Mucosa of descending colon (tissue), 3 donors: ENCODE data around the gene CCDC92B. TPM values are rescaled to one million over a fixed set of nuclear protein-coding genes. Genes with fewer than 3 reads are reported as not detected.

Experiments
- ATAC-seq: fragments of 200-7000 bp; cut with Tn5 transposase; one replicate; pipeline ENCODE4 v1.9.1; 2020; ENCODE audit warnings: mild to moderate bottlenecking, moderate library complexity
- DNase-seq, 3 donors: peaks; one replicate each; pipeline ENCODE4 v3.0.0-alpha.2; 2020
- H3K36me3 ChIP-seq: fragments of 200-600 bp; one replicate; pipeline ENCODE4 v1.8.0; 2021; ENCODE audit warnings: low read depth, mild to moderate bottlenecking
- H3K4me1 ChIP-seq: fragments of 200-600 bp; one replicate; pipeline ENCODE4 v1.8.0; 2021; ENCODE audit warnings: low read depth, mild to moderate bottlenecking
- H3K4me3 ChIP-seq: fragments of 200-600 bp; one replicate; pipeline ENCODE4 v1.8.0; 2021; ENCODE audit warnings: mild to moderate bottlenecking
- H3K9me3 ChIP-seq: fragments of 200-600 bp; one replicate; pipeline ENCODE4 v1.8.0; 2021; ENCODE audit warnings: mild to moderate bottlenecking
- CTCF ChIP-seq: fragments of 200-600 bp; IDR thresholded peaks from one replicate; pipeline ENCODE4 v1.8.0; 2022; ENCODE audit warnings: antibody characterized with exemption, mild to moderate bottlenecking
- intact Hi-C, 2 donors: fragments of 100-400 bp; cut with DNase I in 1 of 2; cut with micrococcal nuclease in 1 of 2; formaldehyde crosslinking; loops; one replicate each; pipeline versions ENCODE4 v1.11.0 to v1.11.1; 2022; cut with DNase I, micrococcal nuclease
- total RNA-seq, 3 donors: library from RNA; stranded (reverse); fragmentation: NEBNext Ultra II Directional in 2 of 3; extraction: Animal tissue kit (Norgen Biotek cat#: 25700) in 2 of 3; gene quantifications; one replicate each; pipeline versions ENCODE4 v1.2.1 to v1.2.4, GENCODE V29; 2021 to 2023
- donor health status: DM: no; HTN: no; CAD: no; lungs with moderate emphysema.
- donor health status: DM: no; HTN: no; CAD: no.
- donor health status: DM: no; HTN: yes; CAD: no.

The CCDC92B gene
- total RNA-seq, 3 donors from 2014 or later: 1.3 to 2.2 (median 2.2) TPM

- no peak overlapping the region for H3K4me3 ChIP-seq
- no peak for ATAC-seq
- intact Hi-C loops: no loop called here
- H3K36me3 ChIP-seq: no peaks in the 10 kb centered on the region
- DNase-seq: no peak
- no peak for TF ChIP-seq CTCF
- H3K9me3 ChIP-seq: no peaks in the 10 kb centered on the region
- peaks cover 5% of the 10 kb centered on the region for H3K4me1 ChIP-seq
These were observed 2.0 kb upstream of the CCDC92B start for GRCh38 chr17:2751491-2751890.

DNA sequence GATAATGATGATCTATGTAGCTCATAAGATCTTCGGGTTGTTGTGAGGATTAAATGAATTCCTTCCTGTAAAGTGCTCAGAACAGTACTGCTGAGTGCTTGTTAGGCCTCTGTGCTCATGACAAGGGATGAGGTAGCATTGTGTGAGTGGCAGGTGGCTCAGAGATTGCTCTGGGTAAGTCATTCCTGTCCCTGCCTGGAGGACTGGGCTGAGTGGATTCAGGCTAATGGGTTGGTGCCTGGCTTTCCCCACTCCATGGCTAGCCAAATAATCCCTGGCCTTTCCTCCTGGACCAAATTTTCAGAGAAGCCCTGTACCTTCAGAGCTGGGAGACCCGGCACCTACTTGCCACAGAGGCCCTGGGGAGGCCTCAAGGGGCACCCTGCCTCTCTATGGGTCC lies 1.3 kb upstream of the CCDC92B start:
- ATAC-seq (no peak), DNase-seq (no peak)
- Histone ChIP-seq H3K4me1 (peaks cover 2% of the 10 kb centered on the region), H3K36me3 (no peaks in the 10 kb centered on the region), H3K4me3 (no peak overlapping the region), H3K9me3 (no peaks in the 10 kb centered on the region)
- no peak for TF ChIP-seq CTCF
- intact Hi-C loops: no loop called here

DNA sequence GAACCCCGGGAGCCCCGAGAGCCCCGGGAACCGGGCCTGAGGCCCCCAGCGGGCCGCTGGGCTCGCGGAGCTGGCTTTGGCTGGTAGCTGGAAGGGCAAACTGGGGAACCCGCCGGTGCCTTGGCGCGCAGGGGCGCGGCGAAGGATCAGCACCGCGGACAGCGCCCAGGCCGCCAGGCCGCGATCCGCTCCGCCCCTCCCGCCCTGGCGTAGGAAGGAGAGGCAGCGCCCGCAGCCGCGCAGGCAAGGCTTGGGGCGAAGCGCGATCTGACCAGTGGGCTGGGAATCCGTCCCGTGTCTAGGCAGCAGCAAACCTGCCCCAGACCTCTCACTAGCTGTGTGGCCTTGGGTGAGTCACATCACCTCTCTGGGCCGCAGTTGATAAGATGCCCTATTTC lies 331 bp upstream of the CCDC92B start:
- ATAC-seq (peak; percentile 100), DNase-seq (peak; percentile 73 to 88 (median 79))
- TF ChIP-seq CTCF: no peak
- no peaks in the 10 kb centered on the region for H3K9me3 ChIP-seq
- peaks cover 2% of the 10 kb centered on the region for H3K4me1 ChIP-seq
- no peak overlapping the region for H3K4me3 ChIP-seq
- H3K36me3 ChIP-seq: no peaks in the 10 kb centered on the region
- intact Hi-C loops: no loop called here

DNA sequence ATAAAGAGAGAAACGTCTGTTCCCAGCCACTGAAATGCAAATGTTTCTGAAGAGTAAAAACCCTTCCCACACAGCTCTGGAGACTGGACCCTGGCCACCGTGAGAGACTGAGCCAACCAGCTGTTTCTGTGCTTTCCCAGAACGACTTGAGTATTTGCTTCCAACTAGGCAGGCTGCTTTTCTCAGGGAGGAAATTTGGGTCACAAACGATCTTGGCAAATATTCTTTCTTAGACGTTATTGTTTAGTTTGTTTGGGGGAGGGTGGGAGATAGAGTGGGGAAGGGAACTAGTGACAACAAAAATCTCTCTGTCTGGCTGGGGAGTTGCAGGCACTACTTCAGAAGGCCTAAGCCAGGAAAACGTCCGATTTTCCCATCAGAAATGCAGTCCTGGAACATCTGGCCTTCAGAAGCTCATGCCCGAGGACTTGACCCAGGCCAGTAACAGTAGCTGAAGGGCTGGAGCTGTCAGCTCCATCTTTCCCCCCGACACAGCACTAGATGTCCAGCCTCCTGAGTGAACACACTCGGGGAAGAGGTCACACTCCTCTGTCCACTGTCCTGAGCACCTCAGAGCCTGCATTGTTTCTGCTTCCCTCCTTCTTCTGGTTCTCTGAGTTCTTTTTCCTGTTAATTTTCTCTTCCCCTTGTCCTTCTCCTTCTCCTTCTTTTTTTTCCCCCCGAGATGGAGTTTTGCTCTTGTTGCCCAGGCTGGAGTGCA lies 4.0 kb downstream of the CCDC92B start:
- intact Hi-C loops: no loop called here
- Histone ChIP-seq H3K9me3 (no peaks in the 10 kb centered on the region), H3K36me3 (no peaks in the 10 kb centered on the region), H3K4me1 (peaks cover 2% of the 10 kb centered on the region), H3K4me3 (no peak overlapping the region)
- no peak for DNase-seq
- TF ChIP-seq CTCF: no peak
- ATAC-seq: no peak

DNA sequence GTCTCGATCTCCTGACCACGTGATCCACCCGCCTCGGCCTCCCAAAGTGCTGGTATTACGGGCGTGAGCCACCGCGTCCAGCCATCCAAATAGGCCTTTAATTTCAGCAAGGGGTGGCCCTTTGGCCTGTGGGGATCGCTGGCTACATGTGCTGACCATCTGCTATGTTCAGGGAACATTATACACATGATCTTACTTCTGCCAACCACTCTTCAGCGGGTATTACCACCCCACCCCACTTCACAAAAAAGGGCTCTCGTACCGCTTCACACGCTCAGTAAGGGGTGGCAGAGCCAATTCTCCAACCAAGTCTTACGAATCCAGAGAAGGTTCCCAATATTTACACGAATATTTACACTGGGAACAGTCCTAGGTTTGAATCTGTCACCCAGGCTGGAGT lies 11.8 kb downstream of the CCDC92B start:
- intact Hi-C loops: no loop called here
- H3K36me3 ChIP-seq: no peaks in the 10 kb centered on the region
- no peak overlapping the region for H3K4me3 ChIP-seq
- no peaks in the 10 kb centered on the region for H3K4me1 ChIP-seq
- TF ChIP-seq CTCF: no peak
- no peak for ATAC-seq
- no peaks in the 10 kb centered on the region for H3K9me3 ChIP-seq
- DNase-seq: no peak

DNA sequence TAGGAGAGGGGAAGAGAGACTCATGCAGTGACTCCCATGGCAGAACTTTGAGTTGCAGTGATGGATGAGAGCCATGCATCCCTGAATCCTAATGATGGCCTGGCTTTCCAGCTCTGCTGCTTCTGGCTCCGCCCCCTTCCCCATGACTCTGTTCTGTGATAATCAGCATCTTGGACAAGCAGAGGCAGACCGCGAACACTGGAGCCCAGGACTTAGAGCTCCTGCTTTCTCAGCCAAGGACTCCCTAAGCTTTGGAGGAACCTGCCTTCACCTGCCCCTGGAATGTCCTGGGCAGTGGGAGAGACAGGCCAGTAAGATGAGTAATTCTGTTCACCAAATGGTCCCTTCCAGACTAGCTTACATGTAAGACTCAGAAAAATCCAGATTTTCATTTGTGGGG lies 12.5 kb downstream of the CCDC92B start:
- H3K36me3 ChIP-seq: no peaks in the 10 kb centered on the region
- no peak overlapping the region for H3K4me3 ChIP-seq
- TF ChIP-seq CTCF: no peak
- H3K4me1 ChIP-seq: no peaks in the 10 kb centered on the region
- ATAC-seq (no peak), DNase-seq (no peak)
- H3K9me3 ChIP-seq: no peaks in the 10 kb centered on the region
- intact Hi-C loops: no loop called here
